Loucy (cell line): ENCODE data around the gene DEFB121.
"Not testable (repeated sequence)": the region's sequence is repeated elsewhere in the genome, so short reads cannot be mapped to it uniquely, and the experiment has no call there.

Experiments used
- H2AFZ ChIP-seq: fragments of 200-600 bp; sonication (generic); 2 replicates; pipeline ENCODE4 v1.6.0; 2016; ENCODE audit warnings: antibody characterized with exemption, mild to moderate bottlenecking, low read length, moderate library complexity
- H3F3A ChIP-seq: fragments of 200-600 bp; 2 replicates; pipeline ENCODE4 v1.6.0; 2016; ENCODE audit warnings: antibody characterized with exemption, low read depth, mild to moderate bottlenecking
- H3K27me3 ChIP-seq: fragments of 200-600 bp; sonication (generic); 2 replicates; pipeline ENCODE4 v1.6.1; 2014; ENCODE audit warnings: low read length, mild to moderate bottlenecking; ENCODE audit not compliant: insufficient read depth, poor library complexity, severe bottlenecking
- H3K36me3 ChIP-seq: fragments of 200-600 bp; sonication (generic); 2 replicates; pipeline ENCODE4 v1.6.1; 2016; ENCODE audit warnings: low read length; ENCODE audit not compliant: insufficient read depth
- H3K4me1 ChIP-seq: fragments of 200-600 bp; sonication (generic); 2 replicates; pipeline ENCODE4 v1.5.1; 2014; ENCODE audit warnings: low read length, mild to moderate bottlenecking; ENCODE audit not compliant: insufficient read depth, poor library complexity, severe bottlenecking
- H3K4me2 ChIP-seq: fragments of 200-600 bp; sonication (generic); 2 replicates; pipeline ENCODE4 v1.6.0; 2014; ENCODE audit warnings: antibody characterized with exemption, low read length, low read depth, mild to moderate bottlenecking; ENCODE audit not compliant: poor library complexity, severe bottlenecking
- H3K4me3 ChIP-seq: fragments of 200-600 bp; sonication (generic); 2 replicates; pipeline ENCODE4 v1.5.1; 2014; ENCODE audit warnings: low read length, mild to moderate bottlenecking, mixed read lengths; ENCODE audit not compliant: poor library complexity, severe bottlenecking
- H3K79me2 ChIP-seq: fragments of 200-600 bp; sonication (generic); 2 replicates; pipeline ENCODE4 v1.6.1; 2014; ENCODE audit warnings: low read length; ENCODE audit not compliant: insufficient read depth
- H3K9ac ChIP-seq: fragments of 200-600 bp; sonication (generic); 2 replicates; pipeline ENCODE4 v1.6.0; 2014; ENCODE audit warnings: mild to moderate bottlenecking, low read depth, low read length, moderate library complexity; ENCODE audit not compliant: poor library complexity, severe bottlenecking
- H3K9me2 ChIP-seq: fragments of 200-600 bp; sonication (generic); replicated peaks from 2 replicates; pipeline ENCODE4 v1.6.1; 2016; ENCODE audit warnings: low read depth, low read length, mixed read lengths
- H3K9me3 ChIP-seq: fragments of 200-600 bp; sonication (generic); 2 replicates; pipeline ENCODE4 v1.6.1; 2014; ENCODE audit warnings: mild to moderate bottlenecking, antibody characterized with exemption, low read length, low read depth; ENCODE audit not compliant: insufficient read depth
- H4K20me1 ChIP-seq: fragments of 200-600 bp; sonication (generic); 2 replicates; pipeline ENCODE4 v1.6.0; 2014; ENCODE audit warnings: antibody characterized with exemption, low read length, mild to moderate bottlenecking; ENCODE audit not compliant: insufficient read depth, poor library complexity, severe bottlenecking
- CTCF ChIP-seq: fragments of 200-600 bp; sonication (generic); conservative IDR thresholded peaks from 2 replicates; pipeline ENCODE4 v1.5.1; 2014; ENCODE audit warnings: mild to moderate bottlenecking, antibody characterized with exemption, low read length
- EZH2phosphoT487 ChIP-seq: fragments of 200-600 bp; IDR thresholded peaks from 2 replicates; pipeline ENCODE4 v1.6.1; 2018; ENCODE audit warnings: antibody characterized with exemption, mild to moderate bottlenecking, moderate library complexity, borderline replicate concordance

DEFB121 gene

GRCh38 chr20:31430568-31431115 lies 24.6 kb upstream of the DEFB121 start:
- Histone ChIP-seq H3K79me2 (no peaks in the 10 kb centered on the region), H3K4me3 (no peak overlapping the region), H3K4me2 (no peak overlapping the region), H3K9me3 (no peaks in the 10 kb centered on the region), H4K20me1 (no peaks in the 10 kb centered on the region), H3K27me3 (no peaks in the 10 kb centered on the region), H2AFZ (no peak overlapping the region), H3K9me2 (no peaks in the 10 kb centered on the region), H3K36me3 (no peaks in the 10 kb centered on the region), H3K9ac (no peak overlapping the region), H3K4me1 (no peaks in the 10 kb centered on the region), H3F3A (no peaks in the 10 kb centered on the region)
- no peak for TF ChIP-seq CTCF
- TF ChIP-seq EZH2phosphoT487, result no peak

GRCh38 chr20:31427576-31427975 lies 21.6 kb upstream of the DEFB121 start:
- H3K27me3 ChIP-seq, H3K9me2 ChIP-seq, H3K9ac ChIP-seq, H3F3A ChIP-seq, H2AFZ ChIP-seq, H3K9me3 ChIP-seq, H4K20me1 ChIP-seq, H3K4me3 ChIP-seq, H3K4me2 ChIP-seq, H3K36me3 ChIP-seq, H3K4me1 ChIP-seq, H3K79me2 ChIP-seq: not testable (repeated sequence)

- not testable (repeated sequence) for H3K9me2 ChIP-seq, H3K27me3 ChIP-seq, H3K9me3 ChIP-seq, H3K4me3 ChIP-seq, H3K4me2 ChIP-seq, H3K4me1 ChIP-seq, H3F3A ChIP-seq, H4K20me1 ChIP-seq, H3K79me2 ChIP-seq, H3K36me3 ChIP-seq, H2AFZ ChIP-seq, H3K9ac ChIP-seq
These were observed 21.0 kb upstream of the DEFB121 start for GRCh38 chr20:31426891-31427551.

GRCh38 chr20:31425797-31426196 lies 19.8 kb upstream of the DEFB121 start:
- H3K4me3 ChIP-seq, result no peak overlapping the region
- no peaks in the 10 kb centered on the region for H4K20me1 ChIP-seq
- no peaks in the 10 kb centered on the region for H3K36me3 ChIP-seq
- H3K9me3 ChIP-seq, result no peaks in the 10 kb centered on the region
- no peak for TF ChIP-seq CTCF
- TF ChIP-seq EZH2phosphoT487, result no peak
- H3K79me2 ChIP-seq, result no peaks in the 10 kb centered on the region
- no peak overlapping the region for H3K4me2 ChIP-seq
- no peaks in the 10 kb centered on the region for H3F3A ChIP-seq
- no peaks in the 10 kb centered on the region for H3K27me3 ChIP-seq
- H2AFZ ChIP-seq, result no peak overlapping the region
- H3K4me1 ChIP-seq, result no peaks in the 10 kb centered on the region
- no peak overlapping the region for H3K9ac ChIP-seq
- no peaks in the 10 kb centered on the region for H3K9me2 ChIP-seq
